Upper lobe of right lung (tissue), 1 donor: Measurements from ENCODE around the gene OMA1. TPM values are rescaled to one million over a fixed set of nuclear protein-coding genes. Genes with fewer than 3 reads are reported as not detected.
A peak's percentile ranks its signal among the peaks of the same experiment; 100 is the strongest.

Source experiments
- ATAC-seq: fragments of 200-7000 bp; cut with Tn5 transposase; one replicate; pipeline ENCODE4 v1.9.1; 2020; ENCODE audit warnings: mild to moderate bottlenecking, moderate library complexity
- DNase-seq: peaks from one replicate; pipeline ENCODE4 v3.0.0-alpha.2; 2020
- H3K27ac ChIP-seq: fragments of 200-600 bp; one replicate; pipeline ENCODE4 v1.8.0; 2022
- H3K27me3 ChIP-seq: fragments of 200-600 bp; one replicate; pipeline ENCODE4 v1.8.0; 2022; ENCODE audit warnings: mild to moderate bottlenecking
- H3K36me3 ChIP-seq: fragments of 200-600 bp; one replicate; pipeline ENCODE4 v1.8.0; 2022
- H3K4me1 ChIP-seq: fragments of 200-600 bp; one replicate; pipeline ENCODE4 v1.8.0; 2022
- H3K4me3 ChIP-seq: fragments of 200-600 bp; one replicate; pipeline ENCODE4 v1.8.0; 2022; ENCODE audit warnings: mild to moderate bottlenecking
- H3K9me3 ChIP-seq: fragments of 200-600 bp; one replicate; pipeline ENCODE4 v1.8.0; 2022
- intact Hi-C: fragments of 100-400 bp; cut with DNase I; formaldehyde crosslinking; loops from one replicate; pipeline ENCODE4 v1.11.0; 2022
- total RNA-seq: library from RNA; stranded (reverse); fragmentation: NEBNext Ultra II Directional; extraction: Animal tissue kit (Norgen Biotek cat#: 25700); gene quantifications from one replicate; pipeline ENCODE4 v1.2.1, GENCODE V29; 2021
- TF ChIP-seq, protein P1 (sequence below): fragments of 200-600 bp; IDR thresholded peaks from one replicate; pipeline ENCODE4 v1.8.0; 2022; ENCODE audit warnings: antibody characterized with exemption
- donor health status: DM: no; HTN: yes; CAD: no; lungs with severe emphysema.

Gene OMA1
- total RNA-seq, 1 donor from 2014 or later, result 31.3 TPM

DNA sequence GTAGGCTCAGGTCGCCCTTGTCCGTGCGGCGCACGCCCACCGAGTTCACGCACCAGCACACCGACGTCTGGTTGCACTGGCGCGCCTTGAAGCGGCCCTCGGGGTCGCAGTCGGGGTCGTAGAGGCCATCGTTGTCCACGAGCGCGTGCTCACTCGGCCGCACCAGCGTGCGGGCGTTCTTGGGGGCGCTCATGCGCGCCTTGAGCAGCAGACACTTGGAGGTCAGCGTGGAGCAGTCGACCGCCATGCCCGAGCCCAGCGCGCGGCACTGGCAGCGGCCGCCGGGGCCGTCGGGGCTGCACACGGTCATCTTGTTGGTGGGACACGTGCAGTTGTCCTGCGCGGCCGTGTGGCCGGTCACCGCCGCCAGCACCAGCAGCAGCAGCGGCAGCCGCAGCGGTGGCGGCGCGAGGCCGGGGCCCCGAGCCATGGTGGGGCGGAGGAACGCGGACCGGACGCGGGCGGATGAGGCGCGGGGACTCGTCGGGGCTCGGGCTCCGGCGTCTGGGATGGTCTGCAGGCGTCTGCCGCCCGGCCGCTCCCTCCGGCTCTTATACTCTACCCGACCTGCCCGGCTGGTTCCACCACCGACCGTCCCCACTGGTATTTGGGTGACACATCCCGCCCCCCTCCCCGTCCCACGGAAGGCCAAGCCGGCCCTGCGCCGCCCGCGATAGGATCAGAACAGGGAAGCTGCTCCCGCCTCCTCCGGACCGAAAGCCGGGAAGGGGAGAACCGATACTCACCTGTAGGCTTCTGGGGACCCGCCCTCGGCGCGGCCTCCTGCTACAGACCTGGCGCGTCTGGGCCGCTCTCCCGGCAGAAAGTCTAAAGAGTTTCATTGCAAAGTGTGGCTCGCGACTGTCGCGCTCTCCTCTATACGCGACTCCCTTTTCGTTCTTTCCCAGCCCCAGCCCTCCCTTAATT, 30.5 kb upstream of the OMA1 start, which contains the start of gene TACSTD2:
TSS of gene TACSTD2 (minus strand) at position 526 of the 927 bp plus-strand sequence. CDS start at position 430, 96 bp downstream.
- intact Hi-C loops, result no loop called here
- DNase-seq (peak; percentile 94), ATAC-seq (peak; percentile 90)
- TF ChIP-seq, protein P1, sequence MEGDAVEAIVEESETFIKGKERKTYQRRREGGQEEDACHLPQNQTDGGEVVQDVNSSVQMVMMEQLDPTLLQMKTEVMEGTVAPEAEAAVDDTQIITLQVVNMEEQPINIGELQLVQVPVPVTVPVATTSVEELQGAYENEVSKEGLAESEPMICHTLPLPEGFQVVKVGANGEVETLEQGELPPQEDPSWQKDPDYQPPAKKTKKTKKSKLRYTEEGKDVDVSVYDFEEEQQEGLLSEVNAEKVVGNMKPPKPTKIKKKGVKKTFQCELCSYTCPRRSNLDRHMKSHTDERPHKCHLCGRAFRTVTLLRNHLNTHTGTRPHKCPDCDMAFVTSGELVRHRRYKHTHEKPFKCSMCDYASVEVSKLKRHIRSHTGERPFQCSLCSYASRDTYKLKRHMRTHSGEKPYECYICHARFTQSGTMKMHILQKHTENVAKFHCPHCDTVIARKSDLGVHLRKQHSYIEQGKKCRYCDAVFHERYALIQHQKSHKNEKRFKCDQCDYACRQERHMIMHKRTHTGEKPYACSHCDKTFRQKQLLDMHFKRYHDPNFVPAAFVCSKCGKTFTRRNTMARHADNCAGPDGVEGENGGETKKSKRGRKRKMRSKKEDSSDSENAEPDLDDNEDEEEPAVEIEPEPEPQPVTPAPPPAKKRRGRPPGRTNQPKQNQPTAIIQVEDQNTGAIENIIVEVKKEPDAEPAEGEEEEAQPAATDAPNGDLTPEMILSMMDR, result no peak
- H3K4me3 ChIP-seq, result peak within 1 kb of the TSS; percentile 60
- H3K9me3 ChIP-seq, result no peaks in the 10 kb centered on the region
- H3K4me1 ChIP-seq, result peaks cover 10% of the 10 kb centered on the region
- H3K36me3 ChIP-seq, result no peaks in the 10 kb centered on the region
- no peaks in the 10 kb centered on the region for H3K27me3 ChIP-seq
- peak within 1 kb of the TSS; percentile 89 for H3K27ac ChIP-seq

DNA sequence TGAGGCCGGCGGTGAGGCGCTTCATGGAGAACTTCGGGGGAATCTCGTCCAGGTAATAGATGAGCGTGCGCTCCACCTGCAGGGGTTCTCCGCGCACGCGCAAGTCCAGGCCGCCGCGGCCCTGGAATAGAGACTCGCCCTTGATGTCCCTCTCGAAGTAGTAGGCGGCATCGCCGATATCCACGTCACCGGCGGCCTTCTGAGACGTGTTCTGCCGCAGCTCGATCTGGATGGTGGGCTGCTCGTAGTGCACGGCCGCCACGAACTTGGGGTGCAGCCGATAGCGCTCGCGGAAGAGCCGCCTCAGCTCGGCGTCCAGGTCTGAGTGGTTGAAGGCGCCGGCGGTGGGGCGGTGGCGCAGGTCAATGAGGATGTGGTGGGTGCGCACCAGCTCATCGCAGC, 29.8 kb upstream of the OMA1 start:
- peaks cover 10% of the 10 kb centered on the region for H3K4me1 ChIP-seq
- H3K4me3 ChIP-seq, result peak overlapping the region; percentile 60
- ATAC-seq (peak; percentile 58), DNase-seq (peak; percentile 82)
- TF ChIP-seq, protein P1, result no peak
- no peaks in the 10 kb centered on the region for H3K9me3 ChIP-seq
- peak overlapping the region; percentile 89 for H3K27ac ChIP-seq
- H3K36me3 ChIP-seq, result no peaks in the 10 kb centered on the region
- intact Hi-C loops, result no loop called here
- H3K27me3 ChIP-seq, result no peaks in the 10 kb centered on the region

DNA sequence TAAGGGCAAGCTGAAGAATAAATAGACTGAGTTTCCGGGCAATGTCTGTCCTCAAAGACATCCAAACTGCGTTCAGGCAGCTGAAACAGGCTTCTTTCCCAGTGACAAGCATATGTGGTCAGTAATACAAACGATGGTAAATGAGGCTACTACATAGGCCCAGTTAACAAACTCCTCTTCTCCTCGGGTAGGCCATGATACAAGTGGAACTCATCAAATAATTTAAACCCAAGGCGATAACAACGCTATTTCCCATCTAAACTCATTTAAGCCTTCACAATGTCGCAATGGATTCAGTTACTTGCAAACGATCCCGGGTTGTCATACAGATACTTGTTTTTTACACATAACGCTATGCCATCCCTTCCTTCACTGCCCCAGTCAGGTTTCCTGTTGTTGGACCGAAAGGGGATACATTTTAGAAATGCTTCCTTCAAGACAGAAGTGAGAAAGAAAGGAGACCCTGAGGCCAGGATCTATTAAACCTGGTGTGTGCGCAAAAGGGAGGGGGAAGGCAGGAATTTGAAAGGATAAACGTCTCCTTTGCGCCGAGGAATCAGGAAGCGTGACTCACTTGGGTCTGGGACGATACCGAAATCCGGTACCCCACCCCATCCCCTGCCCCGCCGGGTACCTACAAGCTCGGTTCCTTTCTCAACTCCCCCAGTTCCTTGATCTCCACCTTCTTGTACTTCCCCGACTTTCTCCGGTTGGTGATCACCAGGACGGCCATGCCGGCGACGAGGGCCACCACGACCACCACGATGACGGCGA, 29.2 kb upstream of the OMA1 start:
- Histone ChIP-seq H3K36me3 (no peaks in the 10 kb centered on the region), H3K4me1 (peaks cover 10% of the 10 kb centered on the region), H3K9me3 (no peaks in the 10 kb centered on the region), H3K4me3 (peak overlapping the region; percentile 60), H3K27me3 (no peaks in the 10 kb centered on the region), H3K27ac (peak overlapping the region; percentile 89)
- DNase-seq (no peak), ATAC-seq (no peak)
- intact Hi-C loops, result no loop called here
- TF ChIP-seq, protein P1, result no peak

DNA sequence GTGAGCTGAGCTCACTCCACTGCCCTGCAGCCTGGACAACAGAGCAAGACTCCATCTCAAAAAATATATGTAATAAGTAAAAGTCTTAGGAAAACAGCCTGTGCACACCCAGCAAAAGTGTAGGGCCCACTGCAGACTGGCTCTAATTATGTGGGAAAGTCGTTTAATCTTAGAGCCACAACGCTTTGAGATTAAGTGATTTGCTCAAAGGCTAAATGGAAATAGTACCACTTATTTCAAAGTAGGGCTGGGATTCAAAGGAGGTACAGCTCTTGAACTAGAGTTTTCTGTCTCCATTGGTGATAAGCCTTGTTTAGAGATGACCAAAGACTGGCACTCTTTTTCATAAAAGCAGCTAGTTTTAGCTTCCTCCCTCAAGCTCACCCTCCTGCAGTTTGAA, 28.3 kb upstream of the OMA1 start:
- peak overlapping the region; percentile 60 for H3K4me3 ChIP-seq
- H3K36me3 ChIP-seq, result no peaks in the 10 kb centered on the region
- H3K9me3 ChIP-seq, result no peaks in the 10 kb centered on the region
- H3K27me3 ChIP-seq, result no peaks in the 10 kb centered on the region
- peak overlapping the region; percentile 89 for H3K27ac ChIP-seq
- DNase-seq (no peak), ATAC-seq (no peak)
- TF ChIP-seq, protein P1, result no peak
- intact Hi-C loops, result no loop called here
- H3K4me1 ChIP-seq, result peaks cover 10% of the 10 kb centered on the region

DNA sequence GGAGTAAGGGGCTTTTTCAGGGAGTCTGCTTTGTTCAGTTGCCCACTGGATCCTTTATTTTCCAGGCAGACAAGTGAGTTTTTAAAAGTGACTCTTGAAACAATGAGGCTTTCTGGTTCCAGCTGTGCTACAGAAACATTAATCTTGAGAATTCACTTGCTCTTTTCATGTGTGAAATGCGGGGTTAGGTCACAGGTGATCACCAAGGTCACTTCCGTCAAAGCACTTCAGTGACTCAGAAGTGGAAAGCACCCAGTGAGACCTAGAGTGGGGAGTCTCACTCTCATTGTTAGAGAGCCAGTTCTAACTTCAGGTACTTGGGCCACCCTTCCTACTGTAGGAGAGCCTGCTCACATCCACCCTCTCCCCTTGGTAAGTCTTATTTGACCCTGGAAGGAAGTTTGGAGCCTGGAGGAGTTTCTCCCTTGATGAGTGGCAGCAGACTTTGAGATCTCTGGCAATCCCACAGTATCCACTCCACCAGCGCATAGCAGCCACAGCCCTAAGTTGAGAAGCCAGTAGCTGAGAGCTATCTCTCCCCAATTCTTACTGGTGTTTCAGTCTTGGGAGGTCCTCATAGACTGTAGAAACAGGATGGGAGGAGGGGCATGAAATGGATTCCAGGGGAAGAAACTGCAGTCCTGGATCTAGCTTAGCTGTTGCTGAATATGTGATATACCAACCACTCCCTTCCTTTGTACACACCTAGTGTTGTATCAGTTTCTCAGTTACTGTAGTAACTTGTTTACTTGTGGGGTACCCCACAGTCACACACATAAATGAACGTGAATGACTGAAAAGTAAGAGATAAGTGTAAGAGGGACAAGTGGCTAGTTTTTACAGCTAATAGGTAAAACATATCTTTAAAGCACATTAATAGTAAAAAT, 27.4 kb upstream of the OMA1 start:
- H3K27me3 ChIP-seq, result no peaks in the 10 kb centered on the region
- H3K4me1 ChIP-seq, result peaks cover 10% of the 10 kb centered on the region
- DNase-seq (no peak), ATAC-seq (peak; percentile 13)
- H3K36me3 ChIP-seq, result no peaks in the 10 kb centered on the region
- H3K9me3 ChIP-seq, result no peaks in the 10 kb centered on the region
- peak overlapping the region; percentile 7 for H3K4me3 ChIP-seq
- intact Hi-C loops, result no loop called here
- peak overlapping the region; percentile 58 for H3K27ac ChIP-seq
- TF ChIP-seq, protein P1, result no peak
